ENCODE measurements around the gene UMOD. TPM values are rescaled to one million over a fixed set of nuclear protein-coding genes. Genes with fewer than 3 reads are reported as not detected.
A peak's percentile ranks its signal among the peaks of the same experiment; 100 is the strongest.

Gene UMOD
- total RNA-seq, 1 experiment from 2014 or later, result not detected

GRCh38 chr16:20393801-20394577 lies 41.5 kb upstream of the UMOD start:
- H3K79me2 ChIP-seq (ENCODE audit: low read length), result no peaks in the 10 kb centered on the region
- no peaks in the 10 kb centered on the region for H3K27me3 ChIP-seq (ENCODE audit: low read length)
- H3K4me3 ChIP-seq (ENCODE audit: low read length), result no peak overlapping the region
- no peaks in the 10 kb centered on the region for H4K20me1 ChIP-seq (ENCODE audit: insufficient read depth, low read depth, low read length)
- H3K27ac ChIP-seq (ENCODE audit: low read length), result no peak overlapping the region
- H3K36me3 ChIP-seq (ENCODE audit: insufficient read depth, low read length), result no peaks in the 10 kb centered on the region
- no peak overlapping the region for H2AFZ ChIP-seq (ENCODE audit: low read length)
- DNase-seq, result no peak
- no peak overlapping the region for H3K4me2 ChIP-seq (ENCODE audit: low read depth, low read length, poor library complexity, severe bottlenecking)
- no peaks in the 10 kb centered on the region for H3K9me3 ChIP-seq (ENCODE audit: low read length)
- peaks cover 8% of the 10 kb centered on the region for H3K4me1 ChIP-seq (ENCODE audit: low read length)
- no peaks in the 10 kb centered on the region for H3K9me2 ChIP-seq (replicated peaks; ENCODE audit: insufficient read depth, low read length)
- H3K9ac ChIP-seq (ENCODE audit: low read length), result no peak overlapping the region

DNA sequence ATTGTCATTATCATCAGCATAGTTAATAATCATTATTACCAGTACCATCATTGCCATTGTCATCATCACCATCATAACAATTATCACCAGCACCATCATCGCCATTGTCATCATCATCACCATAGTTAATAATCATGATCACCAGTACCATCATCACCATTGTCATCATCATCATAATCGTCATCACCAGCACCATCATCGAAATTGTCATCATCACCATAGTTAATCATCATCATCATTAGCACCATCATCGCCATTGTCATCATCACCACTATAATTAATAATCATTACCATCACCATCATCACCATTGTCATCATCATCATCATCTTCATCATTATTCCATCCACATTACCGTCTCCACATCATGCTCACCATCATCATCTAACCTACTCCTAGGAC lies 38.5 kb upstream of the UMOD start:
- Histone ChIP-seq H3K27me3 (ENCODE audit: low read length) (no peaks in the 10 kb centered on the region), H3K27ac (ENCODE audit: low read length) (no peak overlapping the region), H2AFZ (ENCODE audit: low read length) (no peak overlapping the region), H3K79me2 (ENCODE audit: low read length) (no peaks in the 10 kb centered on the region), H3K9me3 (ENCODE audit: low read length) (no peaks in the 10 kb centered on the region), H3K4me1 (ENCODE audit: low read length) (peaks cover 8% of the 10 kb centered on the region), H3K36me3 (ENCODE audit: insufficient read depth, low read length) (no peaks in the 10 kb centered on the region), H3K9ac (ENCODE audit: low read length) (no peak overlapping the region), H4K20me1 (ENCODE audit: insufficient read depth, low read depth, low read length) (no peaks in the 10 kb centered on the region), H3K4me2 (ENCODE audit: low read depth, low read length, poor library complexity, severe bottlenecking) (no peak overlapping the region), H3K4me3 (ENCODE audit: low read length) (no peak overlapping the region), H3K9me2 (replicated peaks; ENCODE audit: insufficient read depth, low read length) (no peaks in the 10 kb centered on the region)
- no peak for DNase-seq

DNA sequence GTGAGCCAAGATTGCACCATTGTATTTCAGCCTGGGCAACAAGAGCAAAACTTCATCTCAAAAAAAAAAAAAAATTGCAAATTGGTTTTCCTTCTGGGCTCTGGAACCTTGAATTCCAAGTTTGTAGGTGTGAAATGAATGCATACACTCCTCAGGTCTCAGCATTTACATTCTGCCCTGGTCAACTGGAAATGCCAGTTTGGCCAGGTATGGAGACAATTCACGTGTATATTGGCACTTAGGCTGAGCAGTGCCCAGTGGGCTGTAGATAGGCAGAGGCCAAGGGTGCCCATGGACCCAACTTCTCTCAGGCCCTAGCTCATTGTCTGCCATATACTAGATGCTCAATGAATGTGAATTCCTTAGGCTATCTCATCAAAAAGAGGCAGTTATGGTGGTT lies 36.3 kb upstream of the UMOD start:
- Histone ChIP-seq H2AFZ (ENCODE audit: low read length) (no peak overlapping the region), H3K27me3 (ENCODE audit: low read length) (no peaks in the 10 kb centered on the region), H3K9me2 (replicated peaks; ENCODE audit: insufficient read depth, low read length) (no peaks in the 10 kb centered on the region), H3K4me3 (ENCODE audit: low read length) (no peak overlapping the region), H3K27ac (ENCODE audit: low read length) (no peak overlapping the region), H3K79me2 (ENCODE audit: low read length) (no peaks in the 10 kb centered on the region), H3K36me3 (ENCODE audit: insufficient read depth, low read length) (no peaks in the 10 kb centered on the region), H4K20me1 (ENCODE audit: insufficient read depth, low read depth, low read length) (no peaks in the 10 kb centered on the region), H3K4me1 (ENCODE audit: low read length) (peaks cover 8% of the 10 kb centered on the region), H3K9ac (ENCODE audit: low read length) (no peak overlapping the region), H3K9me3 (ENCODE audit: low read length) (no peaks in the 10 kb centered on the region), H3K4me2 (ENCODE audit: low read depth, low read length, poor library complexity, severe bottlenecking) (no peak overlapping the region)
- DNase-seq, result no peak

DNA sequence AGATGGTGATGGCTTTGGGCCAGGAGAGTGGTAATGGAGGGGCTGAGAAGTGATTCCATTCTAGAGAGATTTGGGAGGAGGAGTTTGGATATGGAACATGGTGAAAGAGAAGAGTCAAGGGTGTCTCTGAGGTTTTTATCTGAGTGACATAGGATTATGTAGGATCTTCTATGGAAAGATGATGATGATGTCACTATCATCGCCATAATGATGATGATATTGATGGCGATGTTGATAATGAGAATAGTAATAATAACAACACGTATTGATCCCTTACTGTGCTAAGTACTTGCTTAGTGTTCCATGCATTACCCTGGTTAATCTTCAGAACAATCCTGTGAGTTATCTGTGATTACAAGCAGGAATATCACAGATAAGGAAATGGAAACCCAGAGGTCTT lies 35.5 kb upstream of the UMOD start:
- H3K4me1 ChIP-seq (ENCODE audit: low read length), result peaks cover 8% of the 10 kb centered on the region
- no peak overlapping the region for H3K4me3 ChIP-seq (ENCODE audit: low read length)
- DNase-seq, result no peak
- no peaks in the 10 kb centered on the region for H3K36me3 ChIP-seq (ENCODE audit: insufficient read depth, low read length)
- no peaks in the 10 kb centered on the region for H3K9me2 ChIP-seq (replicated peaks; ENCODE audit: insufficient read depth, low read length)
- no peaks in the 10 kb centered on the region for H4K20me1 ChIP-seq (ENCODE audit: insufficient read depth, low read depth, low read length)
- no peak overlapping the region for H3K4me2 ChIP-seq (ENCODE audit: low read depth, low read length, poor library complexity, severe bottlenecking)
- no peak overlapping the region for H3K27ac ChIP-seq (ENCODE audit: low read length)
- H3K9ac ChIP-seq (ENCODE audit: low read length), result no peak overlapping the region
- no peaks in the 10 kb centered on the region for H3K79me2 ChIP-seq (ENCODE audit: low read length)
- H3K27me3 ChIP-seq (ENCODE audit: low read length), result no peaks in the 10 kb centered on the region
- H2AFZ ChIP-seq (ENCODE audit: low read length), result no peak overlapping the region
- no peaks in the 10 kb centered on the region for H3K9me3 ChIP-seq (ENCODE audit: low read length)

- H3K27me3 ChIP-seq (ENCODE audit: low read length), result no peaks in the 10 kb centered on the region
- no peaks in the 10 kb centered on the region for H4K20me1 ChIP-seq (ENCODE audit: insufficient read depth, low read depth, low read length)
- H3K9me2 ChIP-seq (replicated peaks; ENCODE audit: insufficient read depth, low read length), result no peaks in the 10 kb centered on the region
- no peaks in the 10 kb centered on the region for H3K4me1 ChIP-seq (ENCODE audit: low read length)
- no peak overlapping the region for H3K4me2 ChIP-seq (ENCODE audit: low read depth, low read length, poor library complexity, severe bottlenecking)
- H3K79me2 ChIP-seq (ENCODE audit: low read length), result no peaks in the 10 kb centered on the region
- H3K27ac ChIP-seq (ENCODE audit: low read length), result no peak overlapping the region
- no peak overlapping the region for H2AFZ ChIP-seq (ENCODE audit: low read length)
- no peak overlapping the region for H3K4me3 ChIP-seq (ENCODE audit: low read length)
- no peak overlapping the region for H3K9ac ChIP-seq (ENCODE audit: low read length)
- no peaks in the 10 kb centered on the region for H3K9me3 ChIP-seq (ENCODE audit: low read length)
- H3K36me3 ChIP-seq (ENCODE audit: insufficient read depth, low read length), result no peaks in the 10 kb centered on the region
- DNase-seq, result peak; percentile 79
Measured at GRCh38 chr16:20385844-20386832, 33.6 kb upstream of the UMOD start.

DNA sequence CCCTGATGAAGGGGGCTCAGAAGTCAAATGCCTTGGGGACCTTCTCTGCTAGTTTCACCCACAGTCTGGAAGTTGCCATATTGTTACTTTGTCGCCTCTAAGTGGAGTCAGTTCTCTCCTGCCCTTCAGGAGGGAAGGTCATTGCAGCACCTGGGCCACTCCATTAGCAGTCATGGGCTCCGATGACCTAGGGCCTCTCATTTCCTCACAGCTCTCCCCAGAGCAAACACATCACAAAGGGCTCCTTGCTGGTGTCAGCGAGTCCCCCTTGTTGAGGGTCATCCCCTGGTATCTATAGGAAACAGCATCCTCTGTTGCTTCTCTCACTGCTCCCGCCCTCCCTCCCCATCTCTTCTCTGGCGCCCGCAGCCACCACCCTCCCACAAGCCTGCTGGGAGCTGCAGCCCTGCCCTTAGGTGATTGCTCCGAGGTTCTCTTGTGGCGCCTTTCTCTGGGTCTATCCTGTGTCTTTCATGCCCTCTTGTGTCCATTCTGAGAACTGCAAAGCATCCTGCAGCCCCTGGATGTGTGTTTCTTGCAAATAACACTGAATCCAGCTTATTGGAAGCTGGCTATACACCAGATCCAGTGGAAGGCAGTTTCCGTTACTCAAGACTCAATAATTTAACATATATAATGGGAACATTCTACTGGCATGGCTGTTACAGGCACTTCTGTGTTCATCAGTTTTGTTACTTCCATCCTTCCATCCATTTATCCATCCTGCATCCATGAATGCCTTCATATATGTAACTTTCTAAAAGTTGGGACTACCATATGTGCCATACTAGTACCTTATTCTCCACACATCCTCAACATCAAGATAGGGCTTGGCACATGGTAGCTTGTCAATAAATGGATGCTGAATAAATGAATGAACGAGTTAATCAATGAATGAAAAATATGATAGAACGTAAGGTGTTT lies 30.9 kb upstream of the UMOD start:
- Histone ChIP-seq H3K79me2 (ENCODE audit: low read length) (no peaks in the 10 kb centered on the region), H3K4me3 (ENCODE audit: low read length) (no peak overlapping the region), H3K9me2 (replicated peaks; ENCODE audit: insufficient read depth, low read length) (no peaks in the 10 kb centered on the region), H3K9me3 (ENCODE audit: low read length) (no peaks in the 10 kb centered on the region), H3K27ac (ENCODE audit: low read length) (no peak overlapping the region), H2AFZ (ENCODE audit: low read length) (no peak overlapping the region), H3K36me3 (ENCODE audit: insufficient read depth, low read length) (no peaks in the 10 kb centered on the region), H3K4me1 (ENCODE audit: low read length) (no peaks in the 10 kb centered on the region), H3K4me2 (ENCODE audit: low read depth, low read length, poor library complexity, severe bottlenecking) (no peak overlapping the region), H3K9ac (ENCODE audit: low read length) (no peak overlapping the region), H4K20me1 (ENCODE audit: insufficient read depth, low read depth, low read length) (no peaks in the 10 kb centered on the region), H3K27me3 (ENCODE audit: low read length) (no peaks in the 10 kb centered on the region)
- peak; percentile 88 for DNase-seq

DNA sequence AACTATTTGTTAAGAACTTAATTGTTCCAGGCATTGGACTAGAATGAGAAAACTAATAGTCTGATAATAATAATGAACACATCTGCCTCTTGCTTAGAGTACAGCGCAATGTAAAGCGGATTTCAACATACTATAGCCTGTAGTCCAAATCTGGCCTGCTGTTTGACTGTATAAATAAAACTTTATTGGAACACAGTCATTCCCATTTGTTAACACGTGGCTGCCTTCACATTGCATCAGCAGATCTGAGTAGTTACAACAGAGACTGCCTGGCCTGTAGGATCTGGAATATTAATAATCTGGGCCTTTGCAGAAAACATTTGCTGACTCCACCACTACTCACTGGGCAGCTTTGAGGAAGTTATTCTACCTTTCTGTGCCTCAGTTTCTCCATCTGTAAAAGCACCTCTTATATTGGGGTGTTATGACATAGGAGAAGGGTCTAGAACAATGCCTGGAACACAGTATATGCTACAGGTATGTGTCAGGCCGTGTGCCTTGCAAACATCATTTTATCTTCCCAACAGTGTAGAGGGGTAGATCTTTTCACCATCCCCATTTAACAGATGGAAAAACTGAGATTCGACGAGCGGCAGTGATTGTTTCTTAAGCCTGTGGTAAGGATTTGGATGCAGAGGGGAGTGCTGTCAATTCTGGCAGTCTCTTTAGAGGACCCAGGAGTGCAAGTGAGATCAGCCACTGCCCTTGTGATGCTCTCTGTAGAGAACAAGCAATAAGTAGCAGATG lies 29.9 kb upstream of the UMOD start:
- DNase-seq, result no peak
- Histone ChIP-seq H3K79me2 (ENCODE audit: low read length) (no peaks in the 10 kb centered on the region), H2AFZ (ENCODE audit: low read length) (no peak overlapping the region), H3K9me2 (replicated peaks; ENCODE audit: insufficient read depth, low read length) (no peaks in the 10 kb centered on the region), H3K27ac (ENCODE audit: low read length) (no peak overlapping the region), H4K20me1 (ENCODE audit: insufficient read depth, low read depth, low read length) (no peaks in the 10 kb centered on the region), H3K9ac (ENCODE audit: low read length) (no peak overlapping the region), H3K9me3 (ENCODE audit: low read length) (no peaks in the 10 kb centered on the region), H3K4me1 (ENCODE audit: low read length) (no peaks in the 10 kb centered on the region), H3K4me2 (ENCODE audit: low read depth, low read length, poor library complexity, severe bottlenecking) (no peak overlapping the region), H3K27me3 (ENCODE audit: low read length) (no peaks in the 10 kb centered on the region), H3K4me3 (ENCODE audit: low read length) (no peak overlapping the region), H3K36me3 (ENCODE audit: insufficient read depth, low read length) (no peaks in the 10 kb centered on the region)
